GM12892 (cell line): Measurements from ENCODE around the gene DLEU7.

ENCODE experiments used
- POLR2A ChIP-seq: IDR thresholded peaks from 2 replicates; pipeline ENCODE4 v1.6.1; 2011; ENCODE audit warnings: low read depth, low read length, control low read depth
- POLR2AphosphoS5 ChIP-seq: IDR thresholded peaks from 2 replicates; pipeline ENCODE4 v1.6.1; 2011; ENCODE audit warnings: low read depth, low read length, control low read depth

DNA sequence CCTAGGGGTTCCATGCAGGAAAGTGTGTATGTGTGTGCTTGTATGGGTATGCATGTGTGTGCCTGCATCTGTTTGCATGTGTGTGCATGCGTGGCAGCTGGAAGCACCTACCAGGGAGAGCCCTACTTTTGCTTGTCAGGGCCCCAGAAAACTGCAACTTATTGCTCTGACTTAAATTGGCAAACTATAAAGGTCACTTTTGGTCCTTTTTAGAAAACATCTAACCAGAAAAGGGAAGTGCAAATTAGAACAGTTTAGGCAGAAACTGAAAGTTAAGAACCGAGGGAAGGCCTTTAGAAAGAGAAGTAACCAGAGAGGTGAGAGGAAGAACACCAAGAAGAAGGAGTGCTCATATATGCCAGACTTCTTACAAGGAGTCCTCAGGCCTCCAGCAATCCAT lies 32.5 kb downstream of the DLEU7 start:
- TF ChIP-seq POLR2A = no peak
- no peak for TF ChIP-seq POLR2AphosphoS5
